ENCODE results near the gene PCSK4.

PCSK4 gene

GRCh38 chr19:1524972-1525325 lies 34.8 kb upstream of the PCSK4 start:
- no peak for DNase-seq (ENCODE audit: low read depth)
- no peak for TF ChIP-seq CTCF (IDR thresholded peaks at IDR 0.05; ENCODE audit: insufficient read depth, low read depth, low read length, missing control alignments)
- H3K4me3 ChIP-seq (ENCODE audit: low read depth, low read length) = no peak overlapping the region

GRCh38 chr19:1524287-1524971 lies 34.3 kb upstream of the PCSK4 start:
- no peak for DNase-seq (ENCODE audit: low read depth)
- no peak overlapping the region for H3K4me3 ChIP-seq (ENCODE audit: low read depth, low read length)
- TF ChIP-seq CTCF (IDR thresholded peaks at IDR 0.05; ENCODE audit: insufficient read depth, low read depth, low read length, missing control alignments) = no peak

- no peak within 1 kb of the TSS for H3K4me3 ChIP-seq (ENCODE audit: low read depth, low read length)
- no peak for DNase-seq (ENCODE audit: low read depth)
- no peak for TF ChIP-seq CTCF (IDR thresholded peaks at IDR 0.05; ENCODE audit: insufficient read depth, low read depth, low read length, missing control alignments)
Observed at GRCh38 chr19:1523412-1524286, 33.5 kb upstream of the PCSK4 start, which contains the start of gene PLK5. Gene PLK5 (plus strand): TSS chr19:1524077. CDS start chr19:1526997, 2,920 bp downstream.

- no peak for TF ChIP-seq CTCF (IDR thresholded peaks at IDR 0.05; ENCODE audit: insufficient read depth, low read depth, low read length, missing control alignments)
- H3K4me3 ChIP-seq (ENCODE audit: low read depth, low read length) = no peak overlapping the region
- no peak for DNase-seq (ENCODE audit: low read depth)
Observed at GRCh38 chr19:1522838-1523237, 32.7 kb upstream of the PCSK4 start.

GRCh38 chr19:1522061-1522460 lies 31.9 kb upstream of the PCSK4 start:
- TF ChIP-seq CTCF (IDR thresholded peaks at IDR 0.05; ENCODE audit: insufficient read depth, low read depth, low read length, missing control alignments) = no peak
- DNase-seq (ENCODE audit: low read depth) = no peak

GRCh38 chr19:1521636-1522035 lies 31.5 kb upstream of the PCSK4 start:
- DNase-seq (ENCODE audit: low read depth) = no peak
- no peak for TF ChIP-seq CTCF (IDR thresholded peaks at IDR 0.05; ENCODE audit: insufficient read depth, low read depth, low read length, missing control alignments)
- no peak overlapping the region for H3K4me3 ChIP-seq (ENCODE audit: low read depth, low read length)

More at GRCh38 chr19:1522061-1522460, 31.9 kb upstream of the PCSK4 start:
- H3K4me3 ChIP-seq (ENCODE audit: low read depth, low read length) = no peak overlapping the region

All from GM12865 (cell line).